ENCODE measurements around the gene CSF3. TPM values are rescaled to one million over a fixed set of nuclear protein-coding genes. Genes with fewer than 3 reads are reported as not detected.

Gene CSF3
- total and polyA plus RNA-seq, 2 of the 13 experiments (the other 11 are each of a cell fraction or from before 2014, with no cell fraction given): 0.09 TPM; not detected in 1

DNA sequence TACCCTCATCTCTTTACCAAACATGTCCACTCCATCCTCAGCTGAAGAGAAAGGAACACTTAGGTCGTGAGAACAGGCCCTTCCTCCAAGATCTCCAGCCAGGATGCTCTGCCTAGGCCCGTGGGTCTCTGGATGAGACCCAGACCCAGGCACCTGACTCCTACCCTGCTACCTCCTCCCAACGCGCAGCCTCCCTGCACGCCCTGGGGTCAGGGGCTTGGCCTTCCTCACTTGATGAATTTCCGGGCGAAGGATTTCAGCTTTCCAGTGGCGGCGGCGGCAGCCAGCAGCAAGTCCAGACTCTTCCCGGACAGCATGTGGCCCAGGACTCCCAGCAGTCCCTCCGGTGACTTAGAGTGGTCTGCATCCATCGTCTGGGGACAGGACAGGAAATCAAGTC lies 13.4 kb downstream of the CSF3 start:
- 95% methylated on average over 13 of the region's 13 CpGs for WGBS (ENCODE audit: low lambda C conversion rate)

GRCh38 chr17:40031706-40032105 lies 16.5 kb downstream of the CSF3 start:
- BruUV-seq (replicated peaks): no TSS peak
- DNase-seq (ENCODE audit: low spot score) (no peak), ATAC-seq (no peak), FAIRE-seq (no peak)
- no peaks in the 10 kb centered on the region for H3K9me3 ChIP-seq (ENCODE audit: low read length)
- H3K9ac ChIP-seq (ENCODE audit: insufficient read depth, low read depth, low read length): no peak overlapping the region
- POLR2A ChIA-PET: no interaction called here
- WGBS (ENCODE audit: low lambda C conversion rate): 99% methylated on average over 11 of the region's 11 CpGs
- peaks cover 37 to 77% of the 10 kb centered on the region in 2 experiments for H3K36me3 ChIP-seq (replicated peaks in 1 of 2; ENCODE audit: control insufficient read depth in 1 of 2, insufficient read depth in 2 of 2, low read length in 2 of 2)
- no peaks in the 10 kb centered on the region for H4K20me1 ChIP-seq (ENCODE audit: insufficient read depth, low read length)
- no peak overlapping the region for H3K4me3 ChIP-seq (replicated peaks in 1 of 3; ENCODE audit: insufficient read depth in 1 of 3, low read depth in 2 of 3, low read length in 3 of 3)
- no peaks in the 10 kb centered on the region for H3K27me3 ChIP-seq (ENCODE audit: control insufficient read depth in 1 of 2, insufficient read depth in 2 of 2, low read length in 2 of 2)
- no peak overlapping the region for H3K27ac ChIP-seq (ENCODE audit: extremely low read length, insufficient read depth, low read length)
- CTCF ChIA-PET (ENCODE audit: low intra/inter-chr PET ratio, low total read pairs): no interaction called here
- H3K4me2 ChIP-seq (ENCODE audit: low read depth, low read length): no peak overlapping the region
- in situ Hi-C loops (cut with HindIII; ENCODE audit: extremely low pct_ligation_motif_present, low pct_unique_long_range_greater_than_20kb) (no loop called here), intact Hi-C loops (cut with micrococcal nuclease; ENCODE audit: unreplicated experiment) (no loop called here)
- no peaks in the 10 kb centered on the region for H3K79me2 ChIP-seq (ENCODE audit: insufficient read depth, low read length)
- H2AFZ ChIP-seq (ENCODE audit: low read length): no peak overlapping the region
- H3K4me1 ChIP-seq (ENCODE audit: insufficient read depth, low read length): no peaks in the 10 kb centered on the region
- no peak for TF ChIP-seq ZNF33B (CRISPR knock-in tag; IDR thresholded peaks at IDR 0.05)
- TF ChIP-seq, protein P1, sequence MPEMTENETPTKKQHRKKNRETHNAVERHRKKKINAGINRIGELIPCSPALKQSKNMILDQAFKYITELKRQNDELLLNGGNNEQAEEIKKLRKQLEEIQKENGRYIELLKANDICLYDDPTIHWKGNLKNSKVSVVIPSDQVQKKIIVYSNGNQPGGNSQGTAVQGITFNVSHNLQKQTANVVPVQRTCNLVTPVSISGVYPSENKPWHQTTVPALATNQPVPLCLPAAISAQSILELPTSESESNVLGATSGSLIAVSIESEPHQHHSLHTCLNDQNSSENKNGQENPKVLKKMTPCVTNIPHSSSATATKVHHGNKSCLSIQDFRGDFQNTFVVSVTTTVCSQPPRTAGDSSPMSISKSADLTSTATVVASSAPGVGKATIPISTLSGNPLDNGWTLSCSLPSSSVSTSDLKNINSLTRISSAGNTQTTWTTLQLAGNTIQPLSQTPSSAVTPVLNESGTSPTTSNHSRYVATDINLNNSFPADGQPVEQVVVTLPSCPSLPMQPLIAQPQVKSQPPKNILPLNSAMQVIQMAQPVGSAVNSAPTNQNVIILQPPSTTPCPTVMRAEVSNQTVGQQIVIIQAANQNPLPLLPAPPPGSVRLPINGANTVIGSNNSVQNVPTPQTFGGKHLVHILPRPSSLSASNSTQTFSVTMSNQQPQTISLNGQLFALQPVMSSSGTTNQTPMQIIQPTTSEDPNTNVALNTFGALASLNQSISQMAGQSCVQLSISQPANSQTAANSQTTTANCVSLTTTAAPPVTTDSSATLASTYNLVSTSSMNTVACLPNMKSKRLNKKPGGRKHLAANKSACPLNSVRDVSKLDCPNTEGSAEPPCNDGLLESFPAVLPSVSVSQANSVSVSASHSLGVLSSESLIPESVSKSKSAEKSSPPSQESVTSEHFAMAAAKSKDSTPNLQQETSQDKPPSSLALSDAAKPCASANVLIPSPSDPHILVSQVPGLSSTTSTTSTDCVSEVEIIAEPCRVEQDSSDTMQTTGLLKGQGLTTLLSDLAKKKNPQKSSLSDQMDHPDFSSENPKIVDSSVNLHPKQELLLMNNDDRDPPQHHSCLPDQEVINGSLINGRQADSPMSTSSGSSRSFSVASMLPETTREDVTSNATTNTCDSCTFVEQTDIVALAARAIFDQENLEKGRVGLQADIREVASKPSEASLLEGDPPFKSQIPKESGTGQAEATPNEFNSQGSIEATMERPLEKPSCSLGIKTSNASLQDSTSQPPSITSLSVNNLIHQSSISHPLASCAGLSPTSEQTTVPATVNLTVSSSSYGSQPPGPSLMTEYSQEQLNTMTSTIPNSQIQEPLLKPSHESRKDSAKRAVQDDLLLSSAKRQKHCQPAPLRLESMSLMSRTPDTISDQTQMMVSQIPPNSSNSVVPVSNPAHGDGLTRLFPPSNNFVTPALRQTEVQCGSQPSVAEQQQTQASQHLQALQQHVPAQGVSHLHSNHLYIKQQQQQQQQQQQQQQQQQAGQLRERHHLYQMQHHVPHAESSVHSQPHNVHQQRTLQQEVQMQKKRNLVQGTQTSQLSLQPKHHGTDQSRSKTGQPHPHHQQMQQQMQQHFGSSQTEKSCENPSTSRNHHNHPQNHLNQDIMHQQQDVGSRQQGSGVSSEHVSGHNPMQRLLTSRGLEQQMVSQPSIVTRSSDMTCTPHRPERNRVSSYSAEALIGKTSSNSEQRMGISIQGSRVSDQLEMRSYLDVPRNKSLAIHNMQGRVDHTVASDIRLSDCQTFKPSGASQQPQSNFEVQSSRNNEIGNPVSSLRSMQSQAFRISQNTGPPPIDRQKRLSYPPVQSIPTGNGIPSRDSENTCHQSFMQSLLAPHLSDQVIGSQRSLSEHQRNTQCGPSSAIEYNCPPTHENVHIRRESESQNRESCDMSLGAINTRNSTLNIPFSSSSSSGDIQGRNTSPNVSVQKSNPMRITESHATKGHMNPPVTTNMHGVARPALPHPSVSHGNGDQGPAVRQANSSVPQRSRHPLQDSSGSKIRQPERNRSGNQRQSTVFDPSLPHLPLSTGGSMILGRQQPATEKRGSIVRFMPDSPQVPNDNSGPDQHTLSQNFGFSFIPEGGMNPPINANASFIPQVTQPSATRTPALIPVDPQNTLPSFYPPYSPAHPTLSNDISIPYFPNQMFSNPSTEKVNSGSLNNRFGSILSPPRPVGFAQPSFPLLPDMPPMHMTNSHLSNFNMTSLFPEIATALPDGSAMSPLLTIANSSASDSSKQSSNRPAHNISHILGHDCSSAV (CRISPR knock-in tag; IDR thresholded peaks at IDR 0.05; ENCODE audit: borderline replicate concordance): no peak

More for the DNA sequence above, 13.4 kb downstream of the CSF3 start:
- Histone ChIP-seq H3K79me2 (ENCODE audit: insufficient read depth, low read length) (no peaks in the 10 kb centered on the region), H3K4me2 (ENCODE audit: low read depth, low read length) (no peak overlapping the region), H3K27me3 (ENCODE audit: control insufficient read depth in 1 of 2, insufficient read depth in 2 of 2, low read length in 2 of 2) (no peaks in the 10 kb centered on the region), H3K9ac (ENCODE audit: insufficient read depth, low read depth, low read length) (no peak overlapping the region), H4K20me1 (ENCODE audit: insufficient read depth, low read length) (no peaks in the 10 kb centered on the region), H3K36me3 (replicated peaks in 1 of 2; ENCODE audit: control insufficient read depth in 1 of 2, insufficient read depth in 2 of 2, low read length in 2 of 2) (peaks cover 46 to 75% of the 10 kb centered on the region in 2 experiments), H3K4me1 (ENCODE audit: insufficient read depth, low read length) (no peaks in the 10 kb centered on the region), H3K9me3 (ENCODE audit: low read length) (no peaks in the 10 kb centered on the region), H3K27ac (ENCODE audit: extremely low read length, insufficient read depth, low read length) (no peak overlapping the region), H2AFZ (ENCODE audit: low read length) (no peak overlapping the region), H3K4me3 (replicated peaks in 1 of 3; ENCODE audit: insufficient read depth in 1 of 3, low read depth in 2 of 3, low read length in 3 of 3) (no peak overlapping the region)
- POLR2A ChIA-PET: interaction anchor here (1.2 kb wide), 1 partner anchor 25 kb away, joined by 6 read pairs; the partner anchor contains the start of gene MED24
- ATAC-seq (no peak), DNase-seq (ENCODE audit: low spot score) (no peak), FAIRE-seq (no peak)
- TF ChIP-seq ZMYM4 (CRISPR knock-in tag; IDR thresholded peaks at IDR 0.05) (no peak), NFRKB (IDR thresholded peaks at IDR 0.05) (no peak), MLX (CRISPR knock-in tag; IDR thresholded peaks at IDR 0.05) (no peak), ZNF550 (CRISPR knock-in tag; IDR thresholded peaks at IDR 0.05; ENCODE audit: borderline replicate concordance) (no peak), RFX1 (IDR thresholded peaks at IDR 0.05) (no peak), EHMT2 (IDR thresholded peaks at IDR 0.05; ENCODE audit: borderline replicate concordance, low read depth, low read length) (no peak), ZNF264 (CRISPR knock-in tag; IDR thresholded peaks at IDR 0.05) (no peak), NR2F6 (IDR thresholded peaks at IDR 0.05) (no peak), NR2F6 (CRISPR knock-in tag; IDR thresholded peaks at IDR 0.05) (no peak), NRL (CRISPR knock-in tag; IDR thresholded peaks at IDR 0.05; ENCODE audit: borderline replicate concordance) (no peak)
- TF ChIP-seq, protein P2, sequence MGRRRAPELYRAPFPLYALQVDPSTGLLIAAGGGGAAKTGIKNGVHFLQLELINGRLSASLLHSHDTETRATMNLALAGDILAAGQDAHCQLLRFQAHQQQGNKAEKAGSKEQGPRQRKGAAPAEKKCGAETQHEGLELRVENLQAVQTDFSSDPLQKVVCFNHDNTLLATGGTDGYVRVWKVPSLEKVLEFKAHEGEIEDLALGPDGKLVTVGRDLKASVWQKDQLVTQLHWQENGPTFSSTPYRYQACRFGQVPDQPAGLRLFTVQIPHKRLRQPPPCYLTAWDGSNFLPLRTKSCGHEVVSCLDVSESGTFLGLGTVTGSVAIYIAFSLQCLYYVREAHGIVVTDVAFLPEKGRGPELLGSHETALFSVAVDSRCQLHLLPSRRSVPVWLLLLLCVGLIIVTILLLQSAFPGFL (CRISPR knock-in tag; IDR thresholded peaks at IDR 0.05): no peak
- BruUV-seq (replicated peaks): no TSS peak
- in situ Hi-C loops (cut with HindIII; ENCODE audit: extremely low pct_ligation_motif_present, low pct_unique_long_range_greater_than_20kb) (no loop called here), intact Hi-C loops (cut with micrococcal nuclease; ENCODE audit: unreplicated experiment) (no loop called here)
- CTCF ChIA-PET (ENCODE audit: low intra/inter-chr PET ratio, low total read pairs): no interaction called here

Data from HepG2 (cell line).